Measurements from ENCODE around the gene FSTL4.

The FSTL4 gene

DNA sequence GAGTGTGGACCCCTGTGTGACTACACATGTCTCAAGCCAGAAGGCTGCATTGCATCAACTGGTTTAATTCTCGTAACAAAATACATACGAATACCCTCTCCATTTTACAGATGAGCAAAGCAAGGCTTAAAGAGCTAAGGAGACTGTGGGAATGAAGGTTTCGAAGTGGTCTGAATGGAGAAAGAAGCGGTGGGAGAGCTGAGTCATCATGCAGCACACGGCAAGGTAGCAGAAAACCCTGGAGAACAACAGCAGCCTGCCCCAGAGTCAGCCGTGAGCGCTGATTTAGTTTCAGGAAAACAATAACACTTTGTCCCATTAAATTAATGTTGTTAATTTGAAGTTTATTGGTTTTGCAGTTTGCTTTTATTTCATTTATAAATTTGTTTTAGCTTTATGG, 336.7 kb downstream of the FSTL4 start:
- Histone ChIP-seq H4K20me1 (ENCODE audit: insufficient read depth, low read length) (no peaks in the 10 kb centered on the region), H3K27me3 (replicated peaks; ENCODE audit: insufficient read depth, low read length) (no peaks in the 10 kb centered on the region), H3K4me3 (ENCODE audit: low read length) (no peak overlapping the region)

DNA sequence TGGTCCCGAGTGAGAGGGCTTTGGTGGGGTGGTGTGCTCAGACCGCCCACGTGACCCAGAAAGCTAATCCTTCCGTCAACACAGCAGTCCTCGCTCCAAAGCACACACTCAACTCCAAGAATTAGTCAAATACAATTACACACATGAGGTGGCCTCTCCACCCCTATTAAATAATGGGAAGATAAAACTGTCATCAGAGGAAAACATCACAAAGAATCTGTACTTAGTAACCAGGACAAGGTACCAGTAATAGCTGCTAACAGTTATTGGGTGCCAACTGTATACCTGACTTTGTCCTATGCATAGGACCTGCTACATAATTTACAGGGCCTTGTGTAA, 337.8 kb downstream of the FSTL4 start:
- H3K4me2 ChIP-seq (ENCODE audit: low read depth, low read length) = no peak overlapping the region
- no peaks in the 10 kb centered on the region for H3K9me3 ChIP-seq (replicated peaks; ENCODE audit: insufficient read depth, low read length)
- no peak overlapping the region for H3K4me3 ChIP-seq (ENCODE audit: low read length)
- H3K4me1 ChIP-seq (ENCODE audit: low read length) = no peaks in the 10 kb centered on the region
- no peaks in the 10 kb centered on the region for H3K9me2 ChIP-seq (replicated peaks; ENCODE audit: insufficient read depth, low read length)
- no peak overlapping the region for H3K9ac ChIP-seq (ENCODE audit: low read length)
- H3K36me3 ChIP-seq (replicated peaks; ENCODE audit: insufficient read depth, low read length) = no peaks in the 10 kb centered on the region
- H3K27ac ChIP-seq (ENCODE audit: low read length) = no peak overlapping the region
- no peaks in the 10 kb centered on the region for H4K20me1 ChIP-seq (ENCODE audit: insufficient read depth, low read length)
- DNase-seq = no peak
- no peaks in the 10 kb centered on the region for H3F3A ChIP-seq (ENCODE audit: insufficient read depth, low read length)
- H2AFZ ChIP-seq (ENCODE audit: low read length) = no peak overlapping the region
- no peaks in the 10 kb centered on the region for H3K79me2 ChIP-seq (ENCODE audit: low read length)
- TF ChIP-seq EZH2 (optimal IDR thresholded peaks at IDR 0.05; ENCODE audit: low read depth, low read length) (no peak), EZH2phosphoT487 (IDR thresholded peaks at IDR 0.05; ENCODE audit: low read length) (no peak)
- TF ChIP-seq, protein P1, sequence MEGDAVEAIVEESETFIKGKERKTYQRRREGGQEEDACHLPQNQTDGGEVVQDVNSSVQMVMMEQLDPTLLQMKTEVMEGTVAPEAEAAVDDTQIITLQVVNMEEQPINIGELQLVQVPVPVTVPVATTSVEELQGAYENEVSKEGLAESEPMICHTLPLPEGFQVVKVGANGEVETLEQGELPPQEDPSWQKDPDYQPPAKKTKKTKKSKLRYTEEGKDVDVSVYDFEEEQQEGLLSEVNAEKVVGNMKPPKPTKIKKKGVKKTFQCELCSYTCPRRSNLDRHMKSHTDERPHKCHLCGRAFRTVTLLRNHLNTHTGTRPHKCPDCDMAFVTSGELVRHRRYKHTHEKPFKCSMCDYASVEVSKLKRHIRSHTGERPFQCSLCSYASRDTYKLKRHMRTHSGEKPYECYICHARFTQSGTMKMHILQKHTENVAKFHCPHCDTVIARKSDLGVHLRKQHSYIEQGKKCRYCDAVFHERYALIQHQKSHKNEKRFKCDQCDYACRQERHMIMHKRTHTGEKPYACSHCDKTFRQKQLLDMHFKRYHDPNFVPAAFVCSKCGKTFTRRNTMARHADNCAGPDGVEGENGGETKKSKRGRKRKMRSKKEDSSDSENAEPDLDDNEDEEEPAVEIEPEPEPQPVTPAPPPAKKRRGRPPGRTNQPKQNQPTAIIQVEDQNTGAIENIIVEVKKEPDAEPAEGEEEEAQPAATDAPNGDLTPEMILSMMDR (IDR thresholded peaks at IDR 0.05; ENCODE audit: low read length) = no peak
- H3K27me3 ChIP-seq (replicated peaks; ENCODE audit: insufficient read depth, low read length) = no peaks in the 10 kb centered on the region

More for the DNA sequence above, 336.7 kb downstream of the FSTL4 start:
- Histone ChIP-seq H3K9ac (ENCODE audit: low read length) (no peak overlapping the region), H3K4me1 (ENCODE audit: low read length) (no peaks in the 10 kb centered on the region), H3K9me2 (replicated peaks; ENCODE audit: insufficient read depth, low read length) (no peaks in the 10 kb centered on the region), H3K9me3 (replicated peaks; ENCODE audit: insufficient read depth, low read length) (no peaks in the 10 kb centered on the region), H3F3A (ENCODE audit: insufficient read depth, low read length) (no peaks in the 10 kb centered on the region), H2AFZ (ENCODE audit: low read length) (no peak overlapping the region), H3K4me2 (ENCODE audit: low read depth, low read length) (no peak overlapping the region), H3K79me2 (ENCODE audit: low read length) (no peaks in the 10 kb centered on the region), H3K27ac (ENCODE audit: low read length) (no peak overlapping the region), H3K36me3 (replicated peaks; ENCODE audit: insufficient read depth, low read length) (no peaks in the 10 kb centered on the region)
- TF ChIP-seq, protein P1 (IDR thresholded peaks at IDR 0.05; ENCODE audit: low read length) = no peak
- TF ChIP-seq EZH2 (optimal IDR thresholded peaks at IDR 0.05; ENCODE audit: low read depth, low read length) = no peak
- TF ChIP-seq EZH2phosphoT487 (IDR thresholded peaks at IDR 0.05; ENCODE audit: low read length) = no peak
- DNase-seq = no peak

DNA sequence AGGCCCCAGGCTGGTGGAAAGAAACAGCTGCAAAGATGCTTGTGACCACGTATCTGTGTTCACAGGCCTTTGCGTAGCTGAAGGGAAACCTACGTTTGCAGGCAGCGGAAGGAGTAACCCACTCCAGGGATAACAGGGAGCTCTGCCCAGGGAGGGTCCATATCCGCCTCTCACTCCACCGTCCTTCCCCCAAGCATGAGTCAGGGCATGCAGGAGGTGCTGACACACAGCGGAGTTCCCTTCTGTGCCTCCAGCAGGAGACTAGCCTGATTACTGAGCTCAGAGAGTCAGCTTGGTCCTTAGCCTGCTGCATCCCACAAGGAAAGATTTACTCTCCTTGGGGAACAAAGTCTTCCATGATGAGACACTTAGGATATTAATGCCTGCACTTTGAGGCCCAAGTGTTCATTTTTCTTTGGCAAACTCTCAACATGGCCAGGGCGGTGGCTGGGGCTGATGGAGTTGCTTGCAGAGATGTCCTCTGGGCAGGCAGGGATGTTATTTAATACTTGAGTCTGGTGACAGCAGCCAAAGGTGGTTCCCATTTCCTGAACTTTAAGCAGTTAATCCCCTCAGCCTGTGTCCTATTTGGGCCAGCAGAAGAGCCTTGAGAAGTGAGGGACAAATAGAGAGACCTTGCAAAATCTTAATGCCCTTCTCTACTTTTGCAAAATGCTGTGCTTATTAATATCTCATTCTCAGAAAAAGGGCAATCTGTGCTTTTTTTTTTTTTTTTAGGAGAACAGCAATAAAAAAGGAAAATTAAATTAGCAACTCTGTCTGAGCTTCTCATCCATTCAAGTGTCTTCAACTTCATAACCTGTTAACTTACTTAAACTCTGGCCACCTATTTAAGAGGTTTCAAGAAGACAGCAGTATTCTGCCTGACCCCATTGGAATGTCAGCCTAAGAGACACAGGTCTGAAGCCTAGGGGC, 338.4 kb downstream of the FSTL4 start:
- Histone ChIP-seq H3F3A (ENCODE audit: insufficient read depth, low read length) (no peaks in the 10 kb centered on the region), H3K9ac (ENCODE audit: low read length) (no peak overlapping the region), H4K20me1 (ENCODE audit: insufficient read depth, low read length) (no peaks in the 10 kb centered on the region), H3K79me2 (ENCODE audit: low read length) (no peaks in the 10 kb centered on the region), H3K4me1 (ENCODE audit: low read length) (no peaks in the 10 kb centered on the region), H3K4me3 (ENCODE audit: low read length) (no peak overlapping the region), H3K9me2 (replicated peaks; ENCODE audit: insufficient read depth, low read length) (no peaks in the 10 kb centered on the region), H3K27me3 (replicated peaks; ENCODE audit: insufficient read depth, low read length) (no peaks in the 10 kb centered on the region), H2AFZ (ENCODE audit: low read length) (no peak overlapping the region), H3K9me3 (replicated peaks; ENCODE audit: insufficient read depth, low read length) (no peaks in the 10 kb centered on the region), H3K27ac (ENCODE audit: low read length) (no peak overlapping the region), H3K4me2 (ENCODE audit: low read depth, low read length) (no peak overlapping the region), H3K36me3 (replicated peaks; ENCODE audit: insufficient read depth, low read length) (no peaks in the 10 kb centered on the region)
- no peak for DNase-seq
- TF ChIP-seq, protein P1 (IDR thresholded peaks at IDR 0.05; ENCODE audit: low read length) = no peak
- no peak for TF ChIP-seq EZH2phosphoT487 (IDR thresholded peaks at IDR 0.05; ENCODE audit: low read length)
- no peak for TF ChIP-seq EZH2 (optimal IDR thresholded peaks at IDR 0.05; ENCODE audit: low read depth, low read length)
